ENCODE measurements around the gene OTUD4.

DNA sequence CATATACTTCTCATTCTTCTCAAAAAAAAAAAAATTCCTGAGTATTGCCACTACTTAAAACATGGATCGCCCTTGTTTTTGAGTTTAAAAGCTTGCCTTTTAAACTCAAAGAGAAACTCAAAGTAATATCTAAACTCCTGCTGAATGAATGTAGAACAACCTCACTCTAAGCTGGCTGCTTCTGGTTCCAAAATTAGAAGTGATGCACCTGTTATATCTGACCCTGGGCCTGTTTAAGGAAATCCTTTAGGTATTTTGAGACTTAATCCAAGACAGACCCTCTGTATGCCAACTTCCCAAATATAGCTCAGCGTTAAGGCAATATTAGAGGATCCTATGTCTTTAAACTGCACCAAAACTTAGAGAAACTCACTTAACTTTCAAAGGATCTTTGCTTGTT lies 1.8 kb upstream of the OTUD4 start:
- TF ChIP-seq, protein P1, sequence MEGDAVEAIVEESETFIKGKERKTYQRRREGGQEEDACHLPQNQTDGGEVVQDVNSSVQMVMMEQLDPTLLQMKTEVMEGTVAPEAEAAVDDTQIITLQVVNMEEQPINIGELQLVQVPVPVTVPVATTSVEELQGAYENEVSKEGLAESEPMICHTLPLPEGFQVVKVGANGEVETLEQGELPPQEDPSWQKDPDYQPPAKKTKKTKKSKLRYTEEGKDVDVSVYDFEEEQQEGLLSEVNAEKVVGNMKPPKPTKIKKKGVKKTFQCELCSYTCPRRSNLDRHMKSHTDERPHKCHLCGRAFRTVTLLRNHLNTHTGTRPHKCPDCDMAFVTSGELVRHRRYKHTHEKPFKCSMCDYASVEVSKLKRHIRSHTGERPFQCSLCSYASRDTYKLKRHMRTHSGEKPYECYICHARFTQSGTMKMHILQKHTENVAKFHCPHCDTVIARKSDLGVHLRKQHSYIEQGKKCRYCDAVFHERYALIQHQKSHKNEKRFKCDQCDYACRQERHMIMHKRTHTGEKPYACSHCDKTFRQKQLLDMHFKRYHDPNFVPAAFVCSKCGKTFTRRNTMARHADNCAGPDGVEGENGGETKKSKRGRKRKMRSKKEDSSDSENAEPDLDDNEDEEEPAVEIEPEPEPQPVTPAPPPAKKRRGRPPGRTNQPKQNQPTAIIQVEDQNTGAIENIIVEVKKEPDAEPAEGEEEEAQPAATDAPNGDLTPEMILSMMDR (IDR thresholded peaks at IDR 0.05), result no peak
- TF ChIP-seq POLR2AphosphoS5 (IDR thresholded peaks at IDR 0.05), result no peak
